ENCODE measurements around the gene CHAF1A. TPM values are rescaled to one million over a fixed set of nuclear protein-coding genes. Genes with fewer than 3 reads are reported as not detected.

CHAF1A gene
- total RNA-seq, 4 donors from 2014 or later = 2.4 to 11.9 (median 7.4) TPM

GRCh38 chr19:4443188-4443587, 40.7 kb downstream of the CHAF1A start:
- no peak for ATAC-seq
- whole genome bisulfite sequencing, 2 donors (ENCODE audit: low coverage in 1 of 2) = 80 to 92% methylated on average over 1 to 3 of the region's 15 CpGs

GRCh38 chr19:4443966-4444764, 41.7 kb downstream of the CHAF1A start:
- Histone ChIP-seq H3K36me3 (peaks cover 0 to 55% of the 10 kb centered on the region in 2 donors), H3K9me3 (no peaks in the 10 kb centered on the region), H3K4me3 (no peak overlapping the region), H3K4me1 (peaks cover 0 to 15% (median 7%) of the 10 kb centered on the region in 3 donors), H3K27me3 (no peaks in the 10 kb centered on the region), H3K27ac (no peak overlapping the region)
- no peak for TF ChIP-seq POLR2AphosphoS5 (IDR thresholded peaks at IDR 0.05)
- TF ChIP-seq EP300 (IDR thresholded peaks at IDR 0.05) = no peak
- no peak for ATAC-seq
- 40% methylated on average over 1 of the region's 20 CpGs; no CpG with 5 or more reads in 1 of the 2 donors for WGBS, 2 donors (ENCODE audit: low coverage in 1 of 2)

More at GRCh38 chr19:4443188-4443587, 40.7 kb downstream of the CHAF1A start:
- TF ChIP-seq CTCF (IDR thresholded peaks at IDR 0.05) (no peak), EP300 (IDR thresholded peaks at IDR 0.05) (no peak), POLR2A (IDR thresholded peaks at IDR 0.05) (no peak), POLR2AphosphoS5 (IDR thresholded peaks at IDR 0.05) (no peak)
- no peak overlapping the region for H3K27ac ChIP-seq
- no peaks in the 10 kb centered on the region for H3K9me3 ChIP-seq
- H3K4me3 ChIP-seq = no peak overlapping the region
- H3K4me1 ChIP-seq = peaks cover 0 to 6% (median 0%) of the 10 kb centered on the region in 3 donors
- no peaks in the 10 kb centered on the region for H3K27me3 ChIP-seq
- H3K36me3 ChIP-seq = peaks cover 0 to 45% of the 10 kb centered on the region in 2 donors

GRCh38 chr19:4444765-4445741, 42.6 kb downstream of the CHAF1A start:
- Histone ChIP-seq H3K27ac (no peak overlapping the region), H3K36me3 (peaks cover 0 to 64% of the 10 kb centered on the region in 2 donors), H3K4me3 (no peak overlapping the region), H3K9me3 (no peaks in the 10 kb centered on the region), H3K27me3 (no peaks in the 10 kb centered on the region), H3K4me1 (peaks cover 0 to 24% (median 12%) of the 10 kb centered on the region in 3 donors)
- TF ChIP-seq POLR2AphosphoS5 (IDR thresholded peaks at IDR 0.05) (no peak), EP300 (IDR thresholded peaks at IDR 0.05) (no peak), POLR2A (IDR thresholded peaks at IDR 0.05) (no peak), CTCF (IDR thresholded peaks at IDR 0.05) (no peak)
- ATAC-seq = no peak
- WGBS, 2 donors (ENCODE audit: low coverage in 1 of 2) = 70 to 79% methylated on average over 2 to 10 of the region's 36 CpGs

GRCh38 chr19:4445963-4446703, 43.7 kb downstream of the CHAF1A start:
- Histone ChIP-seq H3K27ac (no peak overlapping the region), H3K9me3 (no peaks in the 10 kb centered on the region), H3K36me3 (peaks cover 0 to 75% of the 10 kb centered on the region in 2 donors), H3K27me3 (no peaks in the 10 kb centered on the region), H3K4me3 (no peak overlapping the region), H3K4me1 (peaks cover 0 to 29% (median 12%) of the 10 kb centered on the region in 3 donors)
- TF ChIP-seq POLR2AphosphoS5 (IDR thresholded peaks at IDR 0.05) = no peak
- no peak for TF ChIP-seq CTCF (IDR thresholded peaks at IDR 0.05)
- TF ChIP-seq POLR2A (IDR thresholded peaks at IDR 0.05) = no peak
- no peak for TF ChIP-seq EP300 (IDR thresholded peaks at IDR 0.05)
- ATAC-seq = no peak
- WGBS, 2 donors (ENCODE audit: low coverage in 1 of 2) = 86% methylated on average over 13 of the region's 58 CpGs; no CpG with 5 or more reads in 1 of the 2 donors

Measured in gastroesophageal sphincter (tissue), 4 donors.